ENCODE data around the gene GPR78. TPM values are rescaled to one million over a fixed set of nuclear protein-coding genes. Genes with fewer than 3 reads are reported as not detected.

Gene GPR78
- total RNA-seq, 1 experiment from 2014 or later = not detected

- ATAC-seq (no peak), DNase-seq (ENCODE audit: low read depth, low spot score) (no peak)
- no peak overlapping the region for H3K4me3 ChIP-seq (ENCODE audit: low read depth in 2 of 2, low read length in 2 of 2)
- H3K4me1 ChIP-seq (ENCODE audit: control insufficient read depth, insufficient read depth, low read length) = no peaks in the 10 kb centered on the region
- TF ChIP-seq CTCF (IDR thresholded peaks at IDR 0.05) (no peak), SIN3A (IDR thresholded peaks at IDR 0.05; ENCODE audit: borderline replicate concordance, insufficient read depth, low read depth, low read length) (no peak), TCF7L2 (IDR thresholded peaks at IDR 0.05; ENCODE audit: low read depth, low read length) (no peak), POLR2AphosphoS5 (IDR thresholded peaks at IDR 0.05; ENCODE audit: low read depth, low read length) (no peak)
- TF ChIP-seq, protein P1, sequence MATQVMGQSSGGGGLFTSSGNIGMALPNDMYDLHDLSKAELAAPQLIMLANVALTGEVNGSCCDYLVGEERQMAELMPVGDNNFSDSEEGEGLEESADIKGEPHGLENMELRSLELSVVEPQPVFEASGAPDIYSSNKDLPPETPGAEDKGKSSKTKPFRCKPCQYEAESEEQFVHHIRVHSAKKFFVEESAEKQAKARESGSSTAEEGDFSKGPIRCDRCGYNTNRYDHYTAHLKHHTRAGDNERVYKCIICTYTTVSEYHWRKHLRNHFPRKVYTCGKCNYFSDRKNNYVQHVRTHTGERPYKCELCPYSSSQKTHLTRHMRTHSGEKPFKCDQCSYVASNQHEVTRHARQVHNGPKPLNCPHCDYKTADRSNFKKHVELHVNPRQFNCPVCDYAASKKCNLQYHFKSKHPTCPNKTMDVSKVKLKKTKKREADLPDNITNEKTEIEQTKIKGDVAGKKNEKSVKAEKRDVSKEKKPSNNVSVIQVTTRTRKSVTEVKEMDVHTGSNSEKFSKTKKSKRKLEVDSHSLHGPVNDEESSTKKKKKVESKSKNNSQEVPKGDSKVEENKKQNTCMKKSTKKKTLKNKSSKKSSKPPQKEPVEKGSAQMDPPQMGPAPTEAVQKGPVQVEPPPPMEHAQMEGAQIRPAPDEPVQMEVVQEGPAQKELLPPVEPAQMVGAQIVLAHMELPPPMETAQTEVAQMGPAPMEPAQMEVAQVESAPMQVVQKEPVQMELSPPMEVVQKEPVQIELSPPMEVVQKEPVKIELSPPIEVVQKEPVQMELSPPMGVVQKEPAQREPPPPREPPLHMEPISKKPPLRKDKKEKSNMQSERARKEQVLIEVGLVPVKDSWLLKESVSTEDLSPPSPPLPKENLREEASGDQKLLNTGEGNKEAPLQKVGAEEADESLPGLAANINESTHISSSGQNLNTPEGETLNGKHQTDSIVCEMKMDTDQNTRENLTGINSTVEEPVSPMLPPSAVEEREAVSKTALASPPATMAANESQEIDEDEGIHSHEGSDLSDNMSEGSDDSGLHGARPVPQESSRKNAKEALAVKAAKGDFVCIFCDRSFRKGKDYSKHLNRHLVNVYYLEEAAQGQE (IDR thresholded peaks at IDR 0.05; ENCODE audit: insufficient read depth in 1 of 2, low read depth in 2 of 2, low read length in 1 of 2) = no peak
- no peaks in the 10 kb centered on the region for H3K27me3 ChIP-seq (ENCODE audit: control insufficient read depth, insufficient read depth, low read length)
- no TSS peak for BruUV-seq (replicated peaks)
- ChIA-PET POLR2A (no interaction called here), CTCF (interaction anchor here (0.6 kb wide), 1 partner anchor 98 kb away, joined by 8 read pairs; no protein-coding TSS in a partner anchor)
- H3K36me3 ChIP-seq (ENCODE audit: control insufficient read depth, insufficient read depth, low read length) = no peaks in the 10 kb centered on the region
- intact Hi-C loops (cut with micrococcal nuclease; ENCODE audit: unreplicated experiment) = no loop called here
- no peak overlapping the region for H3K27ac ChIP-seq (ENCODE audit: low read length)
- in situ Hi-C loops (cut with HindIII; ENCODE audit: low pct_unique_long_range_greater_than_20kb, low sequenced_read_pairs) = no loop called here
- H3K9me3 ChIP-seq (ENCODE audit: control insufficient read depth, insufficient read depth, low read depth, low read length) = no peaks in the 10 kb centered on the region
These were observed 25.6 kb upstream of the GPR78 start for GRCh38 chr4:8554555-8555100.

GRCh38 chr4:8555716-8556115 lies 24.5 kb upstream of the GPR78 start:
- ATAC-seq = no peak

More at GRCh38 chr4:8555716-8556115, 24.5 kb upstream of the GPR78 start:
- in situ Hi-C loops (cut with HindIII; ENCODE audit: low pct_unique_long_range_greater_than_20kb, low sequenced_read_pairs) (no loop called here), intact Hi-C loops (cut with micrococcal nuclease; ENCODE audit: unreplicated experiment) (no loop called here)
- TF ChIP-seq TCF7L2 (IDR thresholded peaks at IDR 0.05; ENCODE audit: low read depth, low read length) = no peak
- no peak for TF ChIP-seq SIN3A (IDR thresholded peaks at IDR 0.05; ENCODE audit: borderline replicate concordance, insufficient read depth, low read depth, low read length)
- TF ChIP-seq POLR2AphosphoS5 (IDR thresholded peaks at IDR 0.05; ENCODE audit: low read depth, low read length) = no peak
- TF ChIP-seq, protein P1 (IDR thresholded peaks at IDR 0.05; ENCODE audit: insufficient read depth in 1 of 2, low read depth in 2 of 2, low read length in 1 of 2) = no peak
- TF ChIP-seq CTCF (IDR thresholded peaks at IDR 0.05) = no peak
- H3K36me3 ChIP-seq (ENCODE audit: control insufficient read depth, insufficient read depth, low read length) = no peaks in the 10 kb centered on the region
- H3K4me1 ChIP-seq (ENCODE audit: control insufficient read depth, insufficient read depth, low read length) = no peaks in the 10 kb centered on the region
- ChIA-PET POLR2A (no interaction called here), CTCF (no interaction called here)
- no peak overlapping the region for H3K27ac ChIP-seq (ENCODE audit: low read length)
- BruUV-seq (replicated peaks) = no TSS peak
- no peak for DNase-seq (ENCODE audit: low read depth, low spot score)
- no peak overlapping the region for H3K4me3 ChIP-seq (ENCODE audit: low read depth in 2 of 2, low read length in 2 of 2)
- H3K9me3 ChIP-seq (ENCODE audit: control insufficient read depth, insufficient read depth, low read depth, low read length) = no peaks in the 10 kb centered on the region
- H3K27me3 ChIP-seq (ENCODE audit: control insufficient read depth, insufficient read depth, low read length) = no peaks in the 10 kb centered on the region
